Esophagus mucosa (tissue), 1 donor: ENCODE data around the gene LRRC61. TPM values are rescaled to one million over a fixed set of nuclear protein-coding genes. Genes with fewer than 3 reads are reported as not detected.
"Not testable (repeated sequence)": the region's sequence is repeated elsewhere in the genome, so short reads cannot be mapped to it uniquely, and the experiment has no call there.

Experiments used
- ATAC-seq: fragments of 200-7000 bp; cut with Tn5 transposase; one replicate; pipeline ENCODE4 v1.9.1; 2020
- total RNA-seq: library from RNA; stranded (reverse); gene quantifications from one replicate; pipeline ENCODE4 v1.2.4, GENCODE V29; 2023
- donor health status: DM: yes; HTN: yes; CAD: no.

LRRC61 gene
- total RNA-seq, 1 donor from 2014 or later, result 9.6 TPM

- no peak for ATAC-seq
Measured at GRCh38 chr7:150385302-150385723, 62.2 kb downstream of the LRRC61 start.

- not testable (repeated sequence) for ATAC-seq
Measured at GRCh38 chr7:150385884-150386283, 62.7 kb downstream of the LRRC61 start.

Other genes with a start within 250 kb of the LRRC61 start
- 6.1 TPM for gene ACTR3C, start 190 bp downstream of the LRRC61 start, total RNA-seq
- gene RARRES2, start 18.3 kb downstream of the LRRC61 start, total RNA-seq, result 7.5 TPM
- 44.9 TPM for gene REPIN1, start 45.5 kb downstream of the LRRC61 start, total RNA-seq
- 1.3 TPM for gene ZNF775, start 56.0 kb downstream of the LRRC61 start, total RNA-seq
- 1.6 TPM for gene GIMAP8, start 127.3 kb downstream of the LRRC61 start, total RNA-seq
- gene GIMAP7, start 191.5 kb downstream of the LRRC61 start, total RNA-seq, result 2.7 TPM
- 3.4 TPM for gene GIMAP4, start 244.0 kb downstream of the LRRC61 start, total RNA-seq